IPS DF 6.9 (cell line): ENCODE results near the gene RGS16.
"Not testable (repeated sequence)": the region's sequence is repeated elsewhere in the genome, so short reads cannot be mapped to it uniquely, and the experiment has no call there.

Experiments used
- DNase-seq: peaks from one replicate; pipeline ENCODE4 v3.0.0-alpha.2; 2013; ENCODE audit warnings: low read depth, low spot score
- H3K27ac ChIP-seq: one replicate; pipeline ENCODE4 v1.5.1; 2013; ENCODE audit warnings: low read length, control low read depth
- H3K27me3 ChIP-seq: 2 replicates; pipeline ENCODE4 v1.6.1; 2013; ENCODE audit warnings: mild to moderate bottlenecking, low read length; ENCODE audit not compliant: control insufficient read depth, insufficient read depth
- H3K36me3 ChIP-seq: 2 replicates; pipeline ENCODE4 v1.6.1; 2013; ENCODE audit warnings: low read length; ENCODE audit not compliant: control insufficient read depth, insufficient read depth
- H3K4me1 ChIP-seq: 2 replicates; pipeline ENCODE4 v1.6.1; 2013; ENCODE audit warnings: low read length; ENCODE audit not compliant: control insufficient read depth, insufficient read depth
- H3K4me3 ChIP-seq: 2 replicates; pipeline ENCODE4 v1.5.1; 2013; ENCODE audit warnings: mild to moderate bottlenecking, low read length
- H3K9me3 ChIP-seq: 2 replicates; pipeline ENCODE4 v1.6.1; 2013; ENCODE audit warnings: low read length, inconsistent platforms; ENCODE audit not compliant: control insufficient read depth, insufficient read depth
- WGBS: extraction: QIAGEN DNeasy Blood & Tissue Kit; methylation state at CpG from one replicate; pipeline ENCODE4 v1.1.7; 2013; ENCODE audit warnings: mixed read lengths, missing lambda C conversion rate; ENCODE audit not compliant: insufficient read length, insufficient coverage; 5-methylcytosine and 5-hydroxymethylcytosine counted together

RGS16 gene

DNA sequence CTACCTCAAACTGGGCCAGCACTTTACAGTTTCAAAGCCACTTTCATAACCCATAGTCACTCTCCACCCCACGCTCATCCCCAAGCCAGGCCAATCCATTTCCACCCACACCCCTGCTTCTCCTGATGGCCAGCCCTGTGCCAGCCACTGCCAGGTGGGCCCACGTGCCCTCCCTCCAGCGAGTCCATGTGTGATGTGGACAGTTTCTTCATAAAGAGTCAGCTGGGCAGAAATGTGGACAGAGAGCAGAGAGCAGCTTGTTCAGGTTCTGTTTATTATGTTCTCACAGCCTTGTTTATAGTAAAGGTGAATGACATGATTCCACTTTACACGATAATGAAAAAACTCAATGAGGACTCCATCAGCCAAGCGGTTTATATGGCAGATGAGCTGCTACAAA, 37.4 kb upstream of the RGS16 start:
- Histone ChIP-seq H3K9me3 (no peaks in the 10 kb centered on the region), H3K4me1 (no peaks in the 10 kb centered on the region), H3K36me3 (no peaks in the 10 kb centered on the region), H3K27me3 (no peaks in the 10 kb centered on the region), H3K27ac (no peak overlapping the region), H3K4me3 (no peak overlapping the region)
- DNase-seq = no peak
- no CpG with 5 or more reads among the region's 5 CpGs for WGBS

DNA sequence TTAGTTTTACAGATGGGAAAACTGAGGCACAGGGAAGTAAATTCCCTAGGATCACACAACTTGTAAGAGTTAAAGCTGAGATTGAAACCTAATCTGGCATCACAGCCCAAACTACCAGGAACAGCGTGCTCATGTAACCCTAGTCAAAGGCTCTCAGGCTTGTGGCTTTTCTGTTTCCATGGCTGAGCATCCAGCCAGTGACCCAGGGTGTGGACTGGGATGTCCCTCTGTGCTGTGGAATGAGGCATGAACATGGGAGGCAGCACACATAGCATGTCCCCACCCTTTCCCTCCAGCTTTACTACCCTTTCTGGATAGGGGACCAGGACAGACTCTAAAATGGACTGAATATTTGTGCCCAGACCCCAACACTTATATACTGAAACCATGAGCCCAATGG, 35.1 kb upstream of the RGS16 start:
- H3K9me3 ChIP-seq = no peaks in the 10 kb centered on the region
- no peak overlapping the region for H3K4me3 ChIP-seq
- DNase-seq = no peak
- WGBS = no CpG with 5 or more reads among the region's 1 CpG
- H3K27ac ChIP-seq = no peak overlapping the region
- no peaks in the 10 kb centered on the region for H3K27me3 ChIP-seq
- no peaks in the 10 kb centered on the region for H3K36me3 ChIP-seq
- H3K4me1 ChIP-seq = no peaks in the 10 kb centered on the region

DNA sequence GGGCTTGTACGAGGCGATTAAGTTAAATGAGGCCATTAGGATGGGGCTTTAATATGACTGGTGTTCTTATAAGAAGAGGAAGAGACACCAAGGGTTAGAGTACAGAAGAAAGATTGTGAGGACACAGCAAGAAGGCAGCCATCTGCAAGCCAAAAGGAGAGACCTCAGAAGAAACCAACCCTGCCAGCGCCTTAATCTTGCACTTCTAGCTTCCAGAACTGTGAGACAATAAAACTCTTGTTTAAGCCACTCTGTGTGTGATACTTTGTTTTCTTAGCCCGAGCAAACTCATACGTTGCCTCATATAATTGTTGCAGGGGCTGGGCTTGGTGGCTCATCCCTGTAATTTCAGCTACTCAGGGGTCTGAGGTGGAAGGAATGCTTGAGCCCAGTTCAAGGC, 33.6 kb upstream of the RGS16 start:
- no peak overlapping the region for H3K4me3 ChIP-seq
- no peaks in the 10 kb centered on the region for H3K36me3 ChIP-seq
- H3K4me1 ChIP-seq = no peaks in the 10 kb centered on the region
- DNase-seq = no peak
- no CpG with 5 or more reads among the region's 5 CpGs for WGBS
- no peaks in the 10 kb centered on the region for H3K27me3 ChIP-seq
- no peak overlapping the region for H3K27ac ChIP-seq
- H3K9me3 ChIP-seq = no peaks in the 10 kb centered on the region

DNA sequence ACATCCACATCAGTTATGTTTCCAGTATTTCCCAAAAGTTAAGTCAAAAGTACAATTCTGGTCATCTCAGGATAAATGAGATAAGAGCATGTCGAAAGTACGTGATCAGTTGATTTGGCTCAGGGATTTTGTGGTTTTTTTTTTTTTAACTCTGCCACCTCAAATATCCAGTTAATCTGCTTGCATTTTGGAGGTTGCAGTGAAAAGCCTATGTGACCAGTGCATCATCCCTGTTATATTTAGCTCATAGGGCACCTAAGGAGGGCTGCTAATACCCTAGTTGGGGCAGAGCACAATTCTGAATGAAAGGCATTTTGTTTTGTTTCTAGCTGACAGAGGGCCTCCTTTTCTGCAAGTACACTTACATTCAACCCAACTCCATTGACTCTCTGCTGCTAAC, 31.7 kb upstream of the RGS16 start:
- H3K9me3 ChIP-seq = no peaks in the 10 kb centered on the region
- no peaks in the 10 kb centered on the region for H3K36me3 ChIP-seq
- no peak overlapping the region for H3K27ac ChIP-seq
- DNase-seq = no peak
- no peaks in the 10 kb centered on the region; the same call in 1 of the 2 replicates for H3K4me1 ChIP-seq
- no CpG with 5 or more reads among the region's 2 CpGs for WGBS
- H3K4me3 ChIP-seq = no peak overlapping the region
- H3K27me3 ChIP-seq = no peaks in the 10 kb centered on the region

DNA sequence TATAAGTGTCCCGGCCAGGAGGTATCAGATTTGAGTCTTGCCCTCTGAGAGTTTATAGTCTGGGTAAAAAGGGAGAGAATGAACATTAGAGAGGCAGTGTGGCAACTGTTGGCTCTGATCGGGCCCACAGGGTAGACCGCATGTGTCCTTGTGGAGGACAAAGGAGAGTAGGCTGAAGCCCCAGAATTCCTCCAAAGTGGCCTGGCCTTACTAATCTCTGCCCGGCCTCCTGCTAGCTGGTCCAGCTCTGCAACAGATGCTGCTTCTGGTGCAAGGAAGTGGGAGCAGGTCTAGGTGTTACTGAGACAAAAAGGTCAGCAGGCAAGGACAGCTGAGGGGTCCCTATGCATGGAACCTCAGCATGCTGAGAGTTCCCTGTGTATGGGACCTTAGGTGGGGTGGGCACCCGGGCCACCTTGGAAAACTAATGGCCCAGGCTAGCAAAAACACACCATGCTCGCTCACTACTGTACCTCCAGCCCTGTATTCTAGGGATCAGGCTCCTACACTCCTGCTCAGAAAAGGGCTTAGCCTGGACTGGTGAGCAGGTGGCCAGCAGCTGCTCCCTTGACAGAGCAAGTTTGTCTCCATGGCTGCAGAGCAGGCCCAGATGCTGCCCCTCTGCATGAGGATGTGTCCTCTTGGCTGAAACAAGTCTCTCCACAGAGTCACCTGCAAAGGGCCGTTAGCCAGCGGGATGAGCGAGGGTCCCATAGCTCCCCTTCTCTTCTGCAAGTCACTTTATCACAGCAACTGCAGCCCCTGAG, 30.3 kb upstream of the RGS16 start:
- Histone ChIP-seq H3K27ac (no peak overlapping the region), H3K27me3 (no peaks in the 10 kb centered on the region), H3K9me3 (no peaks in the 10 kb centered on the region), H3K4me1 (no peaks in the 10 kb centered on the region; the same call in 1 of the 2 replicates), H3K36me3 (no peaks in the 10 kb centered on the region), H3K4me3 (no peak overlapping the region)
- WGBS = no CpG with 5 or more reads among the region's 9 CpGs
- DNase-seq = no peak

DNA sequence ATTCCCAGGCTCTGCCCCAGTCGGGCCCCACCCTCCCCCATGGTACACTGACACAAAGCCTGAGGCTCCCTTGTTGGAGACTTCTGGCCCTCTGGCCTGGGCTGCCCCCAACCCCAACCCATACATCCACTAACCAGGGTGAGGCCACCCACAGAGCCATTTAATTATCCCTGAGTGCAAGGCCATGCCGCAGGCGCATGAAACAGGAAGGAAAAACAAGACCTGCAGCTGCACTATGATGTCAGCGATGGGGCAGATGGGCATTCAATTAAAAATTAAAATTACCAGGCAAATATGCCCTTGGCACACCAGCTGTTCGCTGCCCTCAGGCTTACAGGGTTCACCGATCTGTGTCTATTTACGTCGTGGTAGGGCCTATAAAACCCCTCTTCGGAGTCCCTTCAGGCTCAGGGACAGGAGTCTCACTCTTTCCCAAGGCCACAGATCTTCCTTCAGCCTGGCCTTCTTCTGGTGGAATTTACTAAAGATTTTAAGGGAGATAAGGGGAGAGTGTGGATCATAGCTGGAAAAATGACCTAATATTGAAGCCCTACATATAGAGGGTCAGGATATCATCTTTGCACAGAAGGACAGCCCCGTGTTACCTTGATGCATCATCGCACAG, 29.6 kb upstream of the RGS16 start:
- Histone ChIP-seq H3K36me3 (no peaks in the 10 kb centered on the region), H3K27ac (no peak overlapping the region), H3K27me3 (no peaks in the 10 kb centered on the region), H3K9me3 (no peaks in the 10 kb centered on the region), H3K4me1 (no peaks in the 10 kb centered on the region; the same call in 1 of the 2 replicates), H3K4me3 (no peak overlapping the region)
- DNase-seq = no peak
- WGBS = no CpG with 5 or more reads among the region's 11 CpGs

DNA sequence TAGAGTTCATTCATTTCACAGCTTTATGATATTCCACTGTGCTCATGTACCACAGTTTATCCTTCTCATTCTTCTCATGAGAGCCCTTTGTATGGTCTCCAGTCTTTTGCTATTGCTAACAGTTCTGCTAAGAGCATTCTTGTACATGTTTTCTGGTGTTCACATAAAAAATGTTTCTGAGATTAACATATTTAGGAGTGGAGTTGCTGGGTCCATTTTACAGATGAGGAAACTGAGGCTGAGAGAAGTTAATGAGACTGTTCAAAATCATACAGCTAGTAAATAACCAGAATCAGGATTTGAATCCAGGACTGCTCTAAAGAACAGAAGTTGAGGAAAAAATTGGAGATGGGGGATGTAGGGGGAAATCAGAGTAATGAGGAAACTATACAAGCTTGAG, 28.8 kb upstream of the RGS16 start:
- Histone ChIP-seq H3K4me3 (no peak overlapping the region), H3K27me3 (no peaks in the 10 kb centered on the region), H3K9me3 (no peaks in the 10 kb centered on the region), H3K4me1 (no peaks in the 10 kb centered on the region; the same call in 1 of the 2 replicates), H3K36me3 (no peaks in the 10 kb centered on the region), H3K27ac (no peak overlapping the region)
- DNase-seq = no peak

DNA sequence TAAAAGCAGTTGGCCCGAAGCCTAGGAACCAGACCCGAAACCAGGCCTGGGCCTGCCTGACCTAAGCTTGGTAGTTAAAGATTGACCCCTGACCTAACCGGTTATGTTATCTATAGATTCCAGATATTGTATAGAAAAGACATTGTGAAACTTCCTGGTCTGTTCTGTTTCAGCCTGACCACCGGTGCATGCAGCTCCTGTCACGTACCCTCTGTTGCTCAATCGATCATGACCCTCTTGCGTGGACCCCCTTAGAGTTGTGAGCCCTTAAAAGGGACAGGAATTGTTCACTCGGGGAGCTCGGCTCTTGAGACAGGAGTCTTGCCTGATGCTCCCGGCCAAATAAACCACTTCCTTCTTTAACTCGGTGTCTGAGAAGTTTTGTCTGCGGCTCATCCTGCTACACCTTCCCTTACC, 28.3 kb upstream of the RGS16 start:
- H3K4me1 ChIP-seq, DNase-seq, H3K9me3 ChIP-seq, H3K36me3 ChIP-seq, H3K27me3 ChIP-seq, H3K27ac ChIP-seq, H3K4me3 ChIP-seq: not testable (repeated sequence)
- no CpG with 5 or more reads among the region's 12 CpGs for WGBS

DNA sequence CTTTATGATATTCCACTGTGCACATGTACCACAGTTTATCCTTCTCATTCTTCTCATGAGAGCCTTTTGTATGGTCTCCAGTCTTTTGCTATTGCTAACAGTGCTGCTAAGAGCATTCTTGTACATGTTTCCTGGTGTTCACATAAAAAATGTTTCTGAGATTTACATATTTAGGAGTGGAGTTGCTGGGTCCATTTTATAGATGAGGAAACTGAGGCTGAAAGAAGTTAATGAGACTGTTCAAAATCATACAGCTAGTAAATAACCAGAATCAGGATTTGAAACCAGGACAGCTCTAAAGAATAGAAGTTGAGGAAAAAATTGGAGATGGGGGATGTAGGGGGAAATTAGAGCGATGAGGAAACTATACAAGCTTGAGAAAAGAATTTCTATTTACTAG, 27.8 kb upstream of the RGS16 start:
- H3K9me3 ChIP-seq = no peaks in the 10 kb centered on the region
- no peak overlapping the region for H3K4me3 ChIP-seq
- H3K36me3 ChIP-seq = no peaks in the 10 kb centered on the region
- 100% methylated on average over 1 of the region's 1 CpG for WGBS
- no peak overlapping the region for H3K27ac ChIP-seq
- no peaks in the 10 kb centered on the region; the same call in 1 of the 2 replicates for H3K4me1 ChIP-seq
- DNase-seq = no peak
- no peaks in the 10 kb centered on the region for H3K27me3 ChIP-seq

DNA sequence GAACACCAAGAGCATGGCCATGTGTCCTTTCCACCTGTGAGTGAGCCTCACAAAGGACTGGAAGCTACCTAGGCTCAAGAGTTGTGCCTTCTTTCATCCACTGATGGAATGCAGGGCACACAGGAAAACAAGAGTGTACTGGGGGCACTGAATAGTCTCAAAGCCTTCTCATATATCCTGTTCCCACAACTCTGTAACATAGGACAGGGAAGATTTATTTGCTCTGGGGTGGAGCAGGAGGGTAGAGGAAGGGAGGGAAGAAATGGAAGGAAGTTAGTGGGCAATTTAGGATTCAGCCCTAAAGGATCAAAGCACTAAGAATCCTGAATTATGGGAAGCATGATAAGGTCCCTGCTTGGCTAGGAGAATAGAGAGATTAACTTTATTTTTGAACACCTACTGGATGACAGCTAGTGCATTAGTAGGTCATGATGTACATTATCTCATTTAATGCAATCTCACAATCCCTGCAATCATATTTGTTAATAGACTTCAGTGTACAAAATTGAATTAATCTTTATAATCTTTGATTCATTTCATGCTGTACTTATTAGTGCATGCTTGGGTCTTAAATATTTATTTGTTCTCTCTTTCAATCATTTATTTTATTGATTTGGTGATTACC, 27.0 kb upstream of the RGS16 start:
- Histone ChIP-seq H3K4me3 (no peak overlapping the region), H3K4me1 (no peaks in the 10 kb centered on the region; the same call in 1 of the 2 replicates), H3K9me3 (no peaks in the 10 kb centered on the region), H3K27me3 (no peaks in the 10 kb centered on the region), H3K36me3 (no peaks in the 10 kb centered on the region), H3K27ac (no peak overlapping the region)
- DNase-seq = no peak
